Regular cardiac myocyte (primary cell): ENCODE measurements around the gene HOXC4. TPM values are rescaled to one million over a fixed set of nuclear protein-coding genes. Genes with fewer than 3 reads are reported as not detected.

Experiments used
- total RNA-seq: library from RNA; depleted of rRNA; stranded (reverse); fragments of >200 nt; gene quantifications from 2 replicates; pipeline ENCODE4 v1.2.3, GENCODE V29; 2014

HOXC4 gene
- total RNA-seq: 0.19 TPM in 1 of 2 replicates, not detected in the other

GRCh38 chr12:54053751-54054741, at the start of gene HOXC4:
HOXC4 (plus strand) TSS chr12:54053835; CDS start chr12:54053923, 88 bp downstream.

GRCh38 chr12:54028314-54029201, 25.1 kb upstream of the HOXC4 start, which contains the start of gene HOXC6:
HOXC6 (plus strand) TSS chr12:54028440; CDS start chr12:54028522, 82 bp downstream.

GRCh38 chr12:54032627-54033100, 21.0 kb upstream of the HOXC4 start, which contains the start of gene HOXC5:
HOXC5 (plus strand) TSS chr12:54033050; CDS start chr12:54033123, 73 bp downstream.

Other genes starting within 250 kb of the HOXC4 start
- gene HOXC13, start 115.0 kb upstream of the HOXC4 start, total RNA-seq: under 0.01 TPM in 1 of 2 replicates, not detected in the other
- gene HOXC12, start 98.9 kb upstream of the HOXC4 start, total RNA-seq: not detected in 2 replicates
- gene HOXC11, start 80.7 kb upstream of the HOXC4 start, total RNA-seq: not detected in 2 replicates
- not detected in 2 replicates for gene HOTAIR, start 78.9 kb upstream of the HOXC4 start, total RNA-seq
- not detected in 2 replicates for gene HOXC10, start 68.7 kb upstream of the HOXC4 start, total RNA-seq
- under 0.01 TPM in 1 of 2 replicates, not detected in the other for gene HOXC9, start 53.7 kb upstream of the HOXC4 start, total RNA-seq
- 0.19 TPM in 1 of 2 replicates, not detected in the other for gene HOXC8, start 44.9 kb upstream of the HOXC4 start, total RNA-seq
- under 0.01 and 0.19 TPM in 2 replicates for gene HOXC6, start 25.4 kb upstream of the HOXC4 start, total RNA-seq
- under 0.01 TPM in 1 of 2 replicates, not detected in the other for gene HOXC5, start 20.8 kb upstream of the HOXC4 start, total RNA-seq
- 24.0 and 28.0 TPM in 2 replicates for gene SMUG1, start 135.2 kb downstream of the HOXC4 start, total RNA-seq
- gene CBX5, start 226.3 kb downstream of the HOXC4 start, total RNA-seq: 18.0 and 50.0 TPM in 2 replicates
- 215 and 610 TPM in 2 replicates for gene HNRNPA1, start 226.9 kb downstream of the HOXC4 start, total RNA-seq
- gene NFE2, start 247.2 kb downstream of the HOXC4 start, total RNA-seq: 0.19 TPM in 1 of 2 replicates, not detected in the other